Astrocyte (in vitro differentiated cells and primary cell): ENCODE results near the gene MAP3K14. TPM values are rescaled to one million over a fixed set of nuclear protein-coding genes. Genes with fewer than 3 reads are reported as not detected.
A peak's percentile ranks its signal among the peaks of the same experiment; 100 is the strongest.

Experiments used
- DNase-seq: peaks from one replicate; pipeline ENCODE4 v3.0.0-alpha.2; 2010; ENCODE audit warnings: low read depth
- FAIRE-seq: peaks from 2 replicates; lab custom pipeline; 2011; peaks lifted over from hg19 to GRCh38; lab: Jason Lieb, UNC
- H2AFZ ChIP-seq: 2 replicates; pipeline ENCODE4 v1.6.0; 2012; ENCODE audit warnings: low read depth, low read length, inconsistent platforms
- H3K27ac ChIP-seq: 2 replicates; pipeline ENCODE4 v1.5.1; 2011; ENCODE audit warnings: low read depth, low read length, inconsistent platforms
- H3K27me3 ChIP-seq: 2 replicates; pipeline ENCODE4 v1.6.0; 2011; ENCODE audit warnings: low read length, inconsistent platforms; ENCODE audit not compliant: insufficient read depth
- H3K36me3 ChIP-seq: 2 replicates; pipeline ENCODE4 v1.5.1; 2011; ENCODE audit warnings: low read length, inconsistent platforms; ENCODE audit not compliant: insufficient read depth
- H3K4me1 ChIP-seq: 2 replicates; pipeline ENCODE4 v1.5.1; 2011; ENCODE audit warnings: low read length, inconsistent platforms; ENCODE audit not compliant: insufficient read depth
- H3K4me2 ChIP-seq: 2 replicates; pipeline ENCODE4 v1.6.0; 2012; ENCODE audit warnings: low read length, inconsistent platforms
- H3K4me3 ChIP-seq: 2 replicates; pipeline ENCODE4 v1.5.1; 2011; ENCODE audit warnings: low read depth, mild to moderate bottlenecking, low read length, inconsistent platforms; ENCODE audit not compliant: insufficient read depth
- H3K79me2 ChIP-seq: 2 replicates; pipeline ENCODE4 v1.6.0; 2012; ENCODE audit warnings: mild to moderate bottlenecking, low read length, inconsistent platforms; ENCODE audit not compliant: insufficient read depth
- H3K9ac ChIP-seq: 2 replicates; pipeline ENCODE4 v1.6.0; 2012; ENCODE audit warnings: mild to moderate bottlenecking, low read length, inconsistent platforms
- H3K9me3 ChIP-seq: 2 replicates; pipeline ENCODE4 v1.5.1; 2012; ENCODE audit warnings: low read depth, mild to moderate bottlenecking, low read length, inconsistent platforms; ENCODE audit not compliant: insufficient read depth
- H4K20me1 ChIP-seq: 2 replicates; pipeline ENCODE4 v1.6.0; 2012; ENCODE audit warnings: low read length, inconsistent platforms; ENCODE audit not compliant: insufficient read depth
- H3K27ac Mint-ChIP-seq: one replicate; pipeline ENCODE4 v1.8.0; 2021; ENCODE audit warnings: mild to moderate bottlenecking, mixed read lengths; ENCODE audit not compliant: unreplicated experiment
- H3K27me3 Mint-ChIP-seq: one replicate; pipeline ENCODE4 v1.8.0; 2021; ENCODE audit warnings: low read depth, mixed read lengths; ENCODE audit not compliant: unreplicated experiment
- H3K36me3 Mint-ChIP-seq: one replicate; pipeline ENCODE4 v1.8.0; 2021; ENCODE audit warnings: low read depth, mixed read lengths; ENCODE audit not compliant: unreplicated experiment
- H3K4me1 Mint-ChIP-seq: one replicate; pipeline ENCODE4 v1.8.0; 2021; ENCODE audit warnings: low read depth, mixed read lengths; ENCODE audit not compliant: unreplicated experiment
- H3K4me3 Mint-ChIP-seq: one replicate; pipeline ENCODE4 v1.8.0; 2021; ENCODE audit warnings: mild to moderate bottlenecking, moderate library complexity, mixed read lengths; ENCODE audit not compliant: unreplicated experiment
- H3K9me3 Mint-ChIP-seq: one replicate; pipeline ENCODE4 v1.8.0; 2021; ENCODE audit warnings: mild to moderate bottlenecking, mixed read lengths; ENCODE audit not compliant: unreplicated experiment
- CTCF ChIP-seq: IDR thresholded peaks from 2 replicates; pipeline ENCODE4 v1.5.1; 2011; ENCODE audit warnings: low read depth, mild to moderate bottlenecking, inconsistent platforms, low read length, moderate library complexity; ENCODE audit not compliant: insufficient read depth
- EZH2 ChIP-seq: IDR thresholded peaks from 2 replicates; pipeline ENCODE4 v1.6.1; 2012; ENCODE audit warnings: mild to moderate bottlenecking, low read length, inconsistent platforms; ENCODE audit not compliant: insufficient read depth
- total RNA-seq: library from RNA; stranded (reverse); gene quantifications from 2 replicates; pipeline ENCODE4 v1.2.1, GENCODE V29; 2021

Gene MAP3K14
- total RNA-seq, 1 donor from 2014 or later, result 10.8 TPM

- peak overlapping the region; percentile 64 for H2AFZ ChIP-seq
- H3K4me3 ChIP-seq, result no peak overlapping the region
- H3K27ac Mint-ChIP-seq, result peak overlapping the region; percentile 15
Observed at GRCh38 chr17:45364531-45365390, 47.9 kb upstream of the MAP3K14 start.

GRCh38 chr17:45363498-45363897 lies 46.7 kb upstream of the MAP3K14 start:
- no peak overlapping the region for H3K9ac ChIP-seq
- no peaks in the 10 kb centered on the region for H4K20me1 ChIP-seq
- H3K4me1 Mint-ChIP-seq, result peaks cover 5% of the 10 kb centered on the region
- DNase-seq (no peak), FAIRE-seq (no peak)
- no peaks in the 10 kb centered on the region for H3K27me3 ChIP-seq
- H3K27ac Mint-ChIP-seq, result no peak overlapping the region
- TF ChIP-seq EZH2 (no peak), CTCF (no peak)
- peaks cover 16% of the 10 kb centered on the region for H3K9me3 Mint-ChIP-seq
- H3K27ac ChIP-seq, result no peak overlapping the region
- H3K4me3 Mint-ChIP-seq, result no peak overlapping the region
- no peak overlapping the region for H2AFZ ChIP-seq
- no peaks in the 10 kb centered on the region for H3K36me3 ChIP-seq
- no peaks in the 10 kb centered on the region for H3K79me2 ChIP-seq
- H3K27me3 Mint-ChIP-seq, result peaks cover 4% of the 10 kb centered on the region
- H3K36me3 Mint-ChIP-seq, result no peaks in the 10 kb centered on the region
- no peak overlapping the region for H3K4me2 ChIP-seq
- no peak overlapping the region for H3K4me3 ChIP-seq
- peaks cover 3% of the 10 kb centered on the region for H3K9me3 ChIP-seq
- H3K4me1 ChIP-seq, result no peaks in the 10 kb centered on the region

More at GRCh38 chr17:45364531-45365390, 47.9 kb upstream of the MAP3K14 start:
- peaks cover 16% of the 10 kb centered on the region for H3K9me3 Mint-ChIP-seq
- TF ChIP-seq CTCF (no peak), EZH2 (no peak)
- no peaks in the 10 kb centered on the region for H3K36me3 Mint-ChIP-seq
- FAIRE-seq, result no peak
- no peaks in the 10 kb centered on the region for H3K27me3 ChIP-seq
- no peak overlapping the region for H3K9ac ChIP-seq
- no peak overlapping the region for H3K4me2 ChIP-seq
- DNase-seq, result no peak
- no peak overlapping the region for H3K4me3 Mint-ChIP-seq
- H3K79me2 ChIP-seq, result no peaks in the 10 kb centered on the region
- H3K4me1 Mint-ChIP-seq, result peaks cover 14% of the 10 kb centered on the region
- H3K27me3 Mint-ChIP-seq, result peaks cover 4% of the 10 kb centered on the region
- H3K27ac ChIP-seq, result no peak overlapping the region
- no peaks in the 10 kb centered on the region for H3K36me3 ChIP-seq
- peaks cover 3% of the 10 kb centered on the region for H3K9me3 ChIP-seq
- H3K4me1 ChIP-seq, result peaks cover 9% of the 10 kb centered on the region
- H4K20me1 ChIP-seq, result no peaks in the 10 kb centered on the region

GRCh38 chr17:45361976-45362375 lies 45.2 kb upstream of the MAP3K14 start:
- H3K79me2 ChIP-seq, result no peaks in the 10 kb centered on the region
- H3K9ac ChIP-seq, result no peak overlapping the region
- no peak for FAIRE-seq
- no peak overlapping the region for H3K27ac ChIP-seq
- Mint-ChIP-seq H3K27ac (no peak overlapping the region), H3K4me1 (peaks cover 4% of the 10 kb centered on the region), H3K4me3 (no peak overlapping the region), H3K27me3 (peaks cover 4% of the 10 kb centered on the region), H3K36me3 (no peaks in the 10 kb centered on the region), H3K9me3 (peaks cover 16% of the 10 kb centered on the region)
- no peak overlapping the region for H2AFZ ChIP-seq
- no peaks in the 10 kb centered on the region for H3K36me3 ChIP-seq
- H3K9me3 ChIP-seq, result peaks cover 3% of the 10 kb centered on the region
- H4K20me1 ChIP-seq, result no peaks in the 10 kb centered on the region
- no peak for TF ChIP-seq EZH2
- no peak for TF ChIP-seq CTCF
- no peaks in the 10 kb centered on the region for H3K27me3 ChIP-seq
- no peak overlapping the region for H3K4me3 ChIP-seq
- H3K4me1 ChIP-seq, result no peaks in the 10 kb centered on the region
- H3K4me2 ChIP-seq, result no peak overlapping the region
- DNase-seq, result no peak
